Kidney epithelial cell (primary cell): ENCODE measurements around the gene RFXAP. TPM values are rescaled to one million over a fixed set of nuclear protein-coding genes. Genes with fewer than 3 reads are reported as not detected.

Experiments used
- DNase-seq: peaks from one replicate; pipeline ENCODE4 v3.0.0-alpha.2; 2010; ENCODE audit warnings: low read depth
- H3K27me3 ChIP-seq: 2 replicates; pipeline ENCODE4 v1.6.0; 2011; ENCODE audit warnings: low read length; ENCODE audit not compliant: control insufficient read depth, insufficient read depth
- H3K36me3 ChIP-seq: 2 replicates; pipeline ENCODE4 v1.5.1; 2011; ENCODE audit warnings: low read length; ENCODE audit not compliant: control insufficient read depth, insufficient read depth
- H3K4me3 ChIP-seq: 2 replicates; pipeline ENCODE4 v1.5.1; 2011; ENCODE audit warnings: low read depth, mild to moderate bottlenecking, control low read depth, low read length
- total RNA-seq: library from RNA; depleted of rRNA; stranded (reverse); fragments of >200 nt; gene quantifications from 2 replicates; pipeline ENCODE4 v1.2.3, GENCODE V29; 2015
- TF ChIP-seq, protein P1 (sequence below): IDR thresholded peaks from 2 replicates; pipeline ENCODE4 v1.5.1; 2011; ENCODE audit warnings: mild to moderate bottlenecking, moderate library complexity, low read length, control low read depth, inconsistent platforms; ENCODE audit not compliant: insufficient read depth, poor library complexity, severe bottlenecking

The RFXAP gene
- total RNA-seq, 1 donor from 2014 or later = 2.4 TPM

DNA sequence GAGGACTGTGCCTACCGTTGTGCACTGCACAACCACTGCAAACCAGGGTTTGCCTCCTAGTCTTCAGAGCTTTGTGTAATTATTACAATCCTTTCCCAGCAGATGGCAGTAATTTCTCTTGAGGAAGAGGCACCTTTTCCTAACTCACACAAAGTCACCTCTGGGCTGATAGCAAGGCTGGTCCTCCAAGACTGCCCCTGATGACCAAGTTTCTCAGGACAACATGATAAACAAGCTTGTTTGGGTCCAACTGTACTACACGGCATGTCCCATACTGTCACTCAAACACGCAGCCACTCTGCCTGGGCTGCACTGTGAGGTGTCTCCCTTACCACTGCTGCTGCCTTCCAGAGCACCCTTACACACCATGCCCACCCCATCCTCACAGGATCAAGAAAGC lies 39.3 kb downstream of the RFXAP start:
- TF ChIP-seq, protein P1, sequence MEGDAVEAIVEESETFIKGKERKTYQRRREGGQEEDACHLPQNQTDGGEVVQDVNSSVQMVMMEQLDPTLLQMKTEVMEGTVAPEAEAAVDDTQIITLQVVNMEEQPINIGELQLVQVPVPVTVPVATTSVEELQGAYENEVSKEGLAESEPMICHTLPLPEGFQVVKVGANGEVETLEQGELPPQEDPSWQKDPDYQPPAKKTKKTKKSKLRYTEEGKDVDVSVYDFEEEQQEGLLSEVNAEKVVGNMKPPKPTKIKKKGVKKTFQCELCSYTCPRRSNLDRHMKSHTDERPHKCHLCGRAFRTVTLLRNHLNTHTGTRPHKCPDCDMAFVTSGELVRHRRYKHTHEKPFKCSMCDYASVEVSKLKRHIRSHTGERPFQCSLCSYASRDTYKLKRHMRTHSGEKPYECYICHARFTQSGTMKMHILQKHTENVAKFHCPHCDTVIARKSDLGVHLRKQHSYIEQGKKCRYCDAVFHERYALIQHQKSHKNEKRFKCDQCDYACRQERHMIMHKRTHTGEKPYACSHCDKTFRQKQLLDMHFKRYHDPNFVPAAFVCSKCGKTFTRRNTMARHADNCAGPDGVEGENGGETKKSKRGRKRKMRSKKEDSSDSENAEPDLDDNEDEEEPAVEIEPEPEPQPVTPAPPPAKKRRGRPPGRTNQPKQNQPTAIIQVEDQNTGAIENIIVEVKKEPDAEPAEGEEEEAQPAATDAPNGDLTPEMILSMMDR = peak; percentile 46
- Histone ChIP-seq H3K36me3 (no peaks in the 10 kb centered on the region), H3K27me3 (no peaks in the 10 kb centered on the region), H3K4me3 (no peak overlapping the region)
- no peak for DNase-seq

DNA sequence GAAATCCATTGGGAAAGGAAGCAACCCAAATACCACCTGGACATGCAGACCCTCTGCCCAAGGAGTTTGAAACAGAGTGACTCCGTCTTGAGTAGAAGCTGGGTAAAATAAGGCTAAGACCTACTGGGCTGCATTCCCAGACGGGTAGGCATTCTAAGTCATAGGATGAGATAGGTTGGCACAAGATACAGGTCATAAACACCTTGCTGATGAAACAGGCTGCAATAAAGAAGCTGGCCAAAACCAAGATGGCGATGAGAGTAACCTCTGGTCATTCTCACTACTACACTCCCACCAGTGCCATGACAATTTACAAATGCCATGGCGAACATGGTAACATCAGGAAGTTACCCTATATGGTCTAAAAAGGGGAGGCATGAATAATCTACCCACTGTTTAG lies 40.2 kb downstream of the RFXAP start:
- Histone ChIP-seq H3K27me3 (no peaks in the 10 kb centered on the region), H3K4me3 (no peak overlapping the region), H3K36me3 (no peaks in the 10 kb centered on the region)
- TF ChIP-seq, protein P1 = no peak
- DNase-seq = no peak

DNA sequence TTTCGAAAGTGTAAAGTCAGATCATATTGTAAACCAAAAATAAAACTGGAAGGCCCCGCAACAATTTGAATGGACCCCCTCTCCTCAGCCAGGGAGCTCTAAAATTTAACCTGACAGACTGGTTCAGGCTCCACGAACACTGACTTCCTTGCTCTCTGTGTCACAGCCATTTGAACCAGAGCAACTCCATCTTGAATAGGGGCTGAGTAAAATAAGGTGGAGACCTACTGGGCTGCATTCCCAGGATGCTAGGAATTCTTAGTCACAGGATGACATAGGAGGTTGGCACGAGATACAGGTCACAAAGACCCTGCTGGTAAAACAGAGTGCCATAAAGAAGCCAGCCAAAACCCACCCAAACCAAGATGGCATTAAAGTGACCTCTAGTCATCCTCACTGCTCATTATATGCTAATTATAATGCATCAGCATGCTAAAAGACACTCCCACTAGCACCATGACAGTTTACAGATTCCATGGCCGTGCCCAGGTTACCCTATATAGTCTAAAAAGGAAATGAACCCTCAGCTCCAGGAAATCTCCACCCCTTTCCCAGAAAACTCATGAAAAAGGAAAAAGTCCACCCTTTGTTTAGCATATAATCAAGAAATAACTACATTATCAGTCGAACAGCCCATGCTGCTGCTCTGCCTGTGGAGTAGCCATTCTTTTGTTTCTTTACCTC lies 43.1 kb downstream of the RFXAP start:
- H3K4me3 ChIP-seq = no peak overlapping the region
- H3K27me3 ChIP-seq = no peaks in the 10 kb centered on the region
- TF ChIP-seq, protein P1 = no peak
- DNase-seq = no peak
- no peaks in the 10 kb centered on the region for H3K36me3 ChIP-seq

DNA sequence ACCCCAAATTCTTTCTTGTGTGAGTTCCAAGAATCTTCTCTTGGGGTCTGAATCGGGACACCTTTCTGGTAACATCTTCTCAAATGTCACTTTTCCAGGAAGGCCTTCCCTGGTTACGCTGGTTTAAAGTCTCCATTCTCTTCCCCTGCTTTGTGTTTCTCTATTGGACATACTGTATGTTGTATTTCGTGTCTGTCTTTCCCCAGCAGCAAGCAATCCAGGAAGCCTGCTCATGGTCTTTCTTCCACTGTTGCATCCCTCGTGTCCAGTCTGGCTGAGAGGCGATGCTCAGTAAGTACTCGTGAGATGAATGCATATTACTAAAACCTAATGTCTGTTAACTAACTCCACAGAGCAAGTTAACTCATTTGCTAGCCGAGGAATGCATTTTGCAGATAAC lies 43.7 kb downstream of the RFXAP start:
- TF ChIP-seq, protein P1 = no peak
- Histone ChIP-seq H3K4me3 (no peak overlapping the region), H3K36me3 (no peaks in the 10 kb centered on the region), H3K27me3 (no peaks in the 10 kb centered on the region)
- no peak for DNase-seq

DNA sequence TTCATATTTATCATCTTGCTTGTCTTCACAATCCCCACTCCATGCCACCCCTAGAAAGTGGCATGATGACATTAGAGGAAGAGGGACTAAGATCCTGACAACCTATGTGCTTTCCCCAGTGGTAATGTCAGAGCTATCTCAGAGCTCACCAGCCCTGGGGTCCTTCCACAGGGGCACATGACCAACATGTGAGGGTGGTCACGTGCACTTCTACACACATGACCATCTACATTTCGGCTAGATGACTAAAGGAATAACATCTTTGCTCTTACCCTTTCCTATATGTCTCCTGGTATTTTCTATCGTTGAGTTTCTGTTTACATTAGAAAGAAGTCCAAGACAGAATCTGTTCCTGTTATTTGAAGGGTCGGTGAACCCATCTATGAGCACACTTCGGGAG lies 46.2 kb downstream of the RFXAP start:
- H3K4me3 ChIP-seq = no peak overlapping the region
- no peaks in the 10 kb centered on the region for H3K27me3 ChIP-seq
- H3K36me3 ChIP-seq = no peaks in the 10 kb centered on the region
- DNase-seq = no peak
- TF ChIP-seq, protein P1 = no peak

DNA sequence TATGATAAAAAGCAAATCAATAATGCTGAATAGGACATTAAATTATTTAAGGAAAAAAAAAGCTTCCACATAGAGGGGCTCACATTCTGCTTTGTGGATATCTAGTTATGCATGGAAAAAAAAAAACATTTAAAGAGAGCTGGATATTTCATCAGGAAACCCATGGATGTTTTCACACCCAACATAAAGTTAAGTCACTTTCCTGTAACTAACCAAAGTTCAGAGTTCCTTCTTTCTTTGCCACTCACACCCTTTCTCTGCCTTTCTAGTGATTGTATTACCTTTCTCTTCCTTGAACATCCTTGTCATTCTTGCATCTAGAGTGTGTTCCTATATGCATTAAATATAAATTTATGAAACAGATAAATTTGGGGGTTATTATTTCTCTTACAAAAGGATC lies 47.2 kb downstream of the RFXAP start:
- TF ChIP-seq, protein P1 = no peak
- H3K4me3 ChIP-seq = no peak overlapping the region
- no peaks in the 10 kb centered on the region for H3K27me3 ChIP-seq
- DNase-seq = no peak
- no peaks in the 10 kb centered on the region for H3K36me3 ChIP-seq
